Left lung (tissue), 10 donors: Measurements from ENCODE around the gene AKAP13. TPM values are rescaled to one million over a fixed set of nuclear protein-coding genes. Genes with fewer than 3 reads are reported as not detected.
A peak's percentile ranks its signal among the peaks of the same experiment; 100 is the strongest.

Experiments
- ATAC-seq: fragments of 200-7000 bp; cut with Tn5 transposase; one replicate; pipeline ENCODE4 v1.9.1; 2020; ENCODE audit warnings: moderate library complexity
- DNase-seq, 4 donors: peaks; one replicate each; pipeline ENCODE4 v3.0.0-alpha.2; 2013 to 2020
- H3K27ac ChIP-seq, 2 donors: fragments of 200-600 bp; sonication (generic) in 1 of 2; one replicate each; pipeline versions ENCODE4 v1.5.0 to v1.8.0; 2020 to 2021
- H3K27me3 ChIP-seq, 2 donors: fragments of 200-600 bp; sonication (generic) in 1 of 2; one replicate each; pipeline versions ENCODE4 v1.5.0 to v1.8.0; 2020 to 2021
- H3K36me3 ChIP-seq, 2 donors: fragments of 200-600 bp; sonication (generic) in 1 of 2; one replicate each; pipeline versions ENCODE4 v1.5.0 to v1.8.0; 2020 to 2021
- H3K4me1 ChIP-seq, 2 donors: fragments of 200-600 bp; one replicate each; pipeline ENCODE4 v1.8.0; 2021
- H3K4me3 ChIP-seq, 2 donors: fragments of 200-600 bp; sonication (generic) in 1 of 2; one replicate each; pipeline versions ENCODE4 v1.5.0 to v1.8.0; 2020 to 2021; ENCODE audit warnings: mild to moderate bottlenecking in 1 of 2
- H3K9me3 ChIP-seq, 2 donors: fragments of 200-600 bp; sonication (generic) in 1 of 2; one replicate each; pipeline versions ENCODE4 v1.5.0 to v1.8.0; 2020 to 2021
- intact Hi-C, 2 donors: fragments of 100-400 bp; cut with DNase I; formaldehyde crosslinking; loops; one replicate each; pipeline versions ENCODE4 v1.11.2 to v1.14.2; 2022
- polyA plus RNA-seq, 6 donors: library from polyadenylated mRNA; unstranded; fragments of 120-200 nt; gene quantifications; one replicate each; pipeline ENCODE4 v1.2.1, GENCODE V29; 2013; ENCODE audit not compliant: insufficient read length in 6 of 6
- total RNA-seq, 2 donors: library from RNA; stranded (reverse); fragmentation: NEBNext Ultra II Directional; extraction: Animal tissue kit (Norgen Biotek cat#: 25700); gene quantifications; one replicate each; pipeline ENCODE4 v1.2.1, GENCODE V29; 2021
- TF ChIP-seq, protein P1 (sequence below), 2 donors: fragments of 200-600 bp; sonication (generic) in 1 of 2; IDR thresholded peaks; one replicate each; pipeline versions ENCODE4 v1.5.0 to v1.8.0; 2021; ENCODE audit warnings: antibody characterized with exemption in 2 of 2
- donor health status: DM: no; HTN: yes; CAD: no.
- donor health status: DM: no; HTN: no; CAD: no.

AKAP13 gene
- total and polyA plus RNA-seq, 8 donors: 93.6 to 346 (median 102) TPM

DNA sequence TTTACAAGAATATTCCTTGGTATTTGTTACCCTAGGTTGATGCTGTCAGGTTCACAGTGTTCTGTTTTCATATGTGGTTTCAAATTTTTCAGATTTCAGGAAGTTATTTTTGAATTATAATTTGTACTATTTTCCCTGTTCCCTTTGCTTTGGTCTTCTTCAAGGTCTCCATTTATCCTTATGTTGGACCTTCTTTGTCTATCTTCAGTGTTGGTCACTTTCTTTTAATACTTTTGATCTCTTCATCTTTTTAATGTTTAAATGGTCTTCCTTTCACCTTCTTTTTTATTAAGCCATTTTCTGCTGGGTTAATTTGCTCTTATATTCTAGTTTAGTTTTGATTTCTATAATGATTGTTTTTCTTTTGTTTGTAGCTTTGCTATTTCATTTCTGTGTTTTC, 353.0 kb downstream of the AKAP13 start:
- Histone ChIP-seq H3K27me3 (no peaks in the 10 kb centered on the region), H3K27ac (no peak overlapping the region), H3K36me3 (peaks cover 10 to 100% of the 10 kb centered on the region in 2 donors), H3K4me1 (peaks cover 0 to 4% of the 10 kb centered on the region in 2 donors), H3K9me3 (peaks cover 0 to 7% of the 10 kb centered on the region in 2 donors), H3K4me3 (no peak overlapping the region)
- TF ChIP-seq, protein P1, sequence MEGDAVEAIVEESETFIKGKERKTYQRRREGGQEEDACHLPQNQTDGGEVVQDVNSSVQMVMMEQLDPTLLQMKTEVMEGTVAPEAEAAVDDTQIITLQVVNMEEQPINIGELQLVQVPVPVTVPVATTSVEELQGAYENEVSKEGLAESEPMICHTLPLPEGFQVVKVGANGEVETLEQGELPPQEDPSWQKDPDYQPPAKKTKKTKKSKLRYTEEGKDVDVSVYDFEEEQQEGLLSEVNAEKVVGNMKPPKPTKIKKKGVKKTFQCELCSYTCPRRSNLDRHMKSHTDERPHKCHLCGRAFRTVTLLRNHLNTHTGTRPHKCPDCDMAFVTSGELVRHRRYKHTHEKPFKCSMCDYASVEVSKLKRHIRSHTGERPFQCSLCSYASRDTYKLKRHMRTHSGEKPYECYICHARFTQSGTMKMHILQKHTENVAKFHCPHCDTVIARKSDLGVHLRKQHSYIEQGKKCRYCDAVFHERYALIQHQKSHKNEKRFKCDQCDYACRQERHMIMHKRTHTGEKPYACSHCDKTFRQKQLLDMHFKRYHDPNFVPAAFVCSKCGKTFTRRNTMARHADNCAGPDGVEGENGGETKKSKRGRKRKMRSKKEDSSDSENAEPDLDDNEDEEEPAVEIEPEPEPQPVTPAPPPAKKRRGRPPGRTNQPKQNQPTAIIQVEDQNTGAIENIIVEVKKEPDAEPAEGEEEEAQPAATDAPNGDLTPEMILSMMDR (IDR thresholded peaks at IDR 0.05): no peak
- ATAC-seq: no peak
- intact Hi-C loops: loop anchor here in 1 of 2 donors (5.0 kb wide), 1 partner anchor 109 kb away; no protein-coding TSS in a partner anchor
- DNase-seq: no peak

DNA sequence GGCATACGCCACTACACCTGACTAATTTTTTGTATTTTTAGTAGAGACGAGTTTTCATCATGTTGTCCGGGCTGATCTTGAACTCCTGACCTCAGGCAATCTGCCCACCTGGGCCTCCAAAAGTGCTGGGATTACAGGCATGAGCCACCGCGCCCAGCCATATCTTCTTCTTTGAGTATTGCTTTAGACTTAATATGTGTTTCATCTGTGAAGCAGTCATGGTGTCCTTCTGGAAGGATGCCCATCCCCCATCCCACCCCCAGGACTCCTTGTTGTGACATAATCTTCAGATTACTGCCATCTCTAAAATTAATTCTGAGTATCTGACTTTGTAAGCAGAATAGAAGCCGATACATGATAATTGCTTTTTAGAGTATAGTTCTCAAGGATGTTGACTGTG, 356.7 kb downstream of the AKAP13 start:
- DNase-seq (no peak), ATAC-seq (no peak)
- no peak overlapping the region for H3K4me3 ChIP-seq
- TF ChIP-seq, protein P1 (IDR thresholded peaks at IDR 0.05): no peak
- no peaks in the 10 kb centered on the region for H3K4me1 ChIP-seq
- H3K27me3 ChIP-seq: no peaks in the 10 kb centered on the region
- H3K9me3 ChIP-seq: peaks cover 0 to 7% of the 10 kb centered on the region in 2 donors
- intact Hi-C loops: no loop called here
- H3K27ac ChIP-seq: no peak overlapping the region
- H3K36me3 ChIP-seq: peaks cover 10 to 98% of the 10 kb centered on the region in 2 donors

DNA sequence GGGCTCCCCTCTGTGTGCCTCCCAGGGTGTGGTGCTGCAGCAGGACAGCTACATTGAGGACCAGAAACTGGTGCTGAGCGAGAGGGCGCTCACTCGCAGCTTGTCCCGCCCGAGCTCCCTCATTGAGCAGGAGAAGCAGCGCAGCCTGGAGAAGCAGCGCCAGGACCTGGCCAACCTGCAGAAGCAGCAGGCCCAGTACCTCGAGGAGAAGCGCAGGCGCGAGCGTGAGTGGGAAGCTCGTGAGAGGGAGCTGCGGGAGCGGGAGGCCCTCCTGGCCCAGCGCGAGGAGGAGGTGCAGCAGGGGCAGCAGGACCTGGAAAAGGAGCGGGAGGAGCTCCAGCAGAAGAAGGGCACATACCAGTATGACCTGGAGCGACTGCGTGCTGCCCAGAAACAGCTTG, 360.6 kb downstream of the AKAP13 start:
- DNase-seq (no peak), ATAC-seq (no peak)
- no peaks in the 10 kb centered on the region for H3K9me3 ChIP-seq
- H3K4me1 ChIP-seq: peaks cover 0 to 2% of the 10 kb centered on the region in 2 donors
- H3K4me3 ChIP-seq: no peak overlapping the region
- TF ChIP-seq, protein P1 (IDR thresholded peaks at IDR 0.05): no peak
- no peak overlapping the region for H3K27ac ChIP-seq
- intact Hi-C loops: loop anchor here in 1 of 2 donors (10.0 kb wide), 1 partner anchor 94 kb away; no protein-coding TSS in a partner anchor
- H3K36me3 ChIP-seq: peaks cover 3 to 98% of the 10 kb centered on the region in 2 donors
- no peaks in the 10 kb centered on the region for H3K27me3 ChIP-seq

DNA sequence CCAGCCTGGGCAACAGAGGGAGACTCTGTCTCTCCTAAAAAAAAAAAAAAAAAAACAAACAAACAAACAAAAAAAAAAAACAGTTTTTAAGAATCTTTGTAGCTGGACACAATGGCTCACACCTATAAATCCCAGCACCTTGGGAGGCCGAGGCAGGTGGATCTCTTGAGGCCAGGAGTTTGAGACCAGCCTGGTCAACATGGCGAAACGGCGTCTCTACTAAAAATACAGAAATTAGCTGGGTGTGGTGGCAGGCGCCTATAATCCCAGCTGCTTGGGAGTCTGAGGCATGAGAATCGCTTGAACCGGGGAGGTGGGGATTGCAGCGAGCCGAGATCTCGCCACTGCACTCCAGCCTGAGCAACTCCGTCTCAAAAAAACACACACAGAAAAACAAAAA, 361.3 kb downstream of the AKAP13 start:
- TF ChIP-seq, protein P1 (IDR thresholded peaks at IDR 0.05): no peak
- H3K27ac ChIP-seq: no peak overlapping the region
- no peak for ATAC-seq
- peaks cover 0 to 98% of the 10 kb centered on the region in 2 donors for H3K36me3 ChIP-seq
- intact Hi-C loops: loop anchor here in 1 of 2 donors (10.0 kb wide), 1 partner anchor 93 kb away; no protein-coding TSS in a partner anchor
- DNase-seq: no peak
- H3K9me3 ChIP-seq: no peaks in the 10 kb centered on the region
- H3K4me1 ChIP-seq: peaks cover 0 to 2% of the 10 kb centered on the region in 2 donors
- no peaks in the 10 kb centered on the region for H3K27me3 ChIP-seq
- no peak overlapping the region for H3K4me3 ChIP-seq

DNA sequence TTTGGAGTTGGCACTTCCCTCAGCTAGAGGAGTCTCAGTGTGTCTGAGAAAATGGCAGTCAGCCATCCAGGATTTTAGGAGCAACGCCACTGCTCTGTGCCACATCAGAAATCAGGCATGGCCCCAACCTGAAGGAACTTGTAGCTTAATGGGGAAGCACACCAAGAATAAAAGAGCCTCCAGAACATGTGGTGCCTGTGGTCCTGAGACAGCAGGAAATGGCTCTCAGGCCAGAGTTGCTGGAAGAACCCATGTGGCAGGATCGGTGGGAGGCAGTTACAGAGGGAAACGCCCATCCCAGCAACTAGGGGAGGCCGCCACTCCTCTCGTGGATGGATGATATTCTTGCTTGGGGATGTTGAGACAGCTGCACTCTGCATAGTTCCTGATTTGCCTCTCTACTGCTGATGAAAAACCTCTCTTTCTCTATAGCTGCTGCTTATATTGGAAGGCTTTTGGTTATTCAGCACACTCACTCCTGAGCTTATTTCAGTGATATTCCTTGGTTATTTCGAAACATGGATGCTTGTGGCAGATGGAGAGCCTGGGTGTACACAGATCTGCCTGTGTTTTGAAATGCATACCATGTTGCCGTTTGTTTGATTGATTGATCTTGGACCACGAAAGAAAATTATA, 361.9 kb downstream of the AKAP13 start:
- intact Hi-C loops: loop anchor here in 1 of 2 donors (10.0 kb wide), 1 partner anchor 92 kb away; no protein-coding TSS in a partner anchor
- Histone ChIP-seq H3K27me3 (no peaks in the 10 kb centered on the region), H3K4me1 (peaks cover 0 to 2% of the 10 kb centered on the region in 2 donors), H3K27ac (no peak overlapping the region), H3K4me3 (no peak overlapping the region), H3K36me3 (peaks cover 0 to 98% of the 10 kb centered on the region in 2 donors), H3K9me3 (no peaks in the 10 kb centered on the region)
- peak; percentile 17 for ATAC-seq
- no peak for DNase-seq
- TF ChIP-seq, protein P1 (IDR thresholded peaks at IDR 0.05): no peak
